H1 (cell line): ENCODE data around the gene ZNF639. TPM values are rescaled to one million over a fixed set of nuclear protein-coding genes. Genes with fewer than 3 reads are reported as not detected.

Source experiments
- CTCF ChIA-PET: fragments of 300-600 bp; sonication (Branson Sonifier 250); formaldehyde crosslinking; loops from one replicate; lab custom pipeline; 2021; ENCODE audit not compliant: partially characterized antibody; lab: Charles Lee
- POLR2A ChIA-PET: fragments of 300-600 bp; sonication (Branson Sonifier 250); formaldehyde crosslinking; loops from one replicate; lab custom pipeline; 2021; ENCODE audit warnings: inconsistent platforms; ENCODE audit not compliant: partially characterized antibody; lab: Charles Lee
- DNase-seq, 2 experiments: peaks; one replicate each; pipeline versions ENCODE4 v3.0.0 to v3.0.0-alpha.2; 2010 to 2022; ENCODE audit warnings: low spot score in 2 of 2, low read depth in 1 of 2, mixed read lengths in 1 of 2
- FAIRE-seq: peaks from 2 replicates; lab custom pipeline; 2011; peaks lifted over from hg19 to GRCh38; lab: Jason Lieb, UNC
- H2AFZ ChIP-seq: 2 replicates; pipeline ENCODE4 v1.8.1; 2012; ENCODE audit warnings: low read length, inconsistent platforms
- H2AK5ac ChIP-seq: 2 replicates; pipeline ENCODE4 v1.6.1; 2013; ENCODE audit warnings: low read depth, low read length
- H2BK120ac ChIP-seq: replicated peaks from 2 replicates; pipeline ENCODE3; 2013; ENCODE audit warnings: low read depth, low read length, inconsistent platforms
- H2BK12ac ChIP-seq: 2 replicates; pipeline ENCODE4 v1.6.1; 2013; ENCODE audit warnings: low read depth, low read length
- H2BK15ac ChIP-seq: 2 replicates; pipeline ENCODE4 v1.6.1; 2013; ENCODE audit warnings: low read length
- H2BK20ac ChIP-seq: 2 replicates; pipeline ENCODE4 v1.6.1; 2013; ENCODE audit warnings: low read length
- H2BK5ac ChIP-seq: 2 replicates; pipeline ENCODE4 v1.6.1; 2013; ENCODE audit warnings: low read depth, low read length
- H3K14ac ChIP-seq: 2 replicates; pipeline ENCODE4 v1.6.1; 2013; ENCODE audit warnings: inconsistent platforms; ENCODE audit not compliant: insufficient read length
- H3K18ac ChIP-seq: 2 replicates; pipeline ENCODE4 v1.6.1; 2013; ENCODE audit warnings: low read length; ENCODE audit errors: extremely low read depth
- H3K23ac ChIP-seq: 2 replicates; pipeline ENCODE4 v1.6.1; 2013; ENCODE audit warnings: inconsistent platforms; ENCODE audit not compliant: insufficient read length
- H3K23me2 ChIP-seq: 2 replicates; pipeline ENCODE4 v1.6.1; 2013; ENCODE audit warnings: low read depth, low read length
- H3K27ac ChIP-seq: 2 replicates; pipeline ENCODE4 v1.6.1; 2011; ENCODE audit warnings: low read depth, low read length, inconsistent platforms
- H3K27me3 ChIP-seq, 4 experiments: replicated peaks in 1 of 4; 1 replicate in 1 of 4; 2 replicates in 3 of 4; pipeline versions ENCODE4 v1.6.1 to v1.8.1; 2011 to 2013; ENCODE audit warnings: low read length in 3 of 4, mild to moderate bottlenecking in 3 of 4, inconsistent platforms in 2 of 4, mixed read lengths in 2 of 4, moderate library complexity in 1 of 4; ENCODE audit not compliant: control insufficient read depth in 3 of 4, insufficient read depth in 3 of 4; ENCODE audit errors: extremely low read depth in 1 of 4
- H3K36me3 ChIP-seq, 4 experiments: 2 replicates each; pipeline versions ENCODE4 v1.6.1 to v1.8.1; 2011 to 2013; ENCODE audit warnings: mild to moderate bottlenecking in 4 of 4, low read length in 3 of 4, moderate library complexity in 2 of 4, control low read depth in 1 of 4, inconsistent platforms in 1 of 4; ENCODE audit not compliant: insufficient read depth in 4 of 4, control insufficient read depth in 2 of 4
- H3K4ac ChIP-seq: replicated peaks from 2 replicates; pipeline ENCODE3; 2013; ENCODE audit warnings: low read length, low read depth, mixed read lengths, inconsistent platforms; ENCODE audit not compliant: insufficient read length
- H3K4me1 ChIP-seq, 4 experiments: replicated peaks in 1 of 4; 1 replicate in 1 of 4; 2 replicates in 3 of 4; pipeline versions ENCODE4 v1.6.1 to v1.8.1; 2011 to 2013; ENCODE audit warnings: low read length in 3 of 4, inconsistent platforms in 2 of 4, mixed read lengths in 1 of 4; ENCODE audit not compliant: insufficient read depth in 4 of 4, control insufficient read depth in 3 of 4
- H3K4me2 ChIP-seq, 2 experiments: 2 replicates each; pipeline versions ENCODE4 v1.6.1 to v1.8.1; 2011 to 2013; ENCODE audit warnings: low read depth in 2 of 2, low read length in 2 of 2, control low read depth in 1 of 2, inconsistent platforms in 1 of 2, mild to moderate bottlenecking in 1 of 2; ENCODE audit not compliant: insufficient read depth in 1 of 2
- H3K4me3 ChIP-seq, 4 experiments: fragments of 200-600, 300-600 bp in 1 of 4; sonication (generic), shearing (Covaris generic), sonication (Bioruptor Twin) in 1 of 4; 2 replicates each; pipeline versions ENCODE4 v1.5.1 to v1.8.1; 2011 to 2016; ENCODE audit warnings: low read length in 4 of 4, low read depth in 3 of 4, control low read depth in 2 of 4, inconsistent platforms in 2 of 4, mild to moderate bottlenecking in 2 of 4, mixed read lengths in 1 of 4, moderate library complexity in 1 of 4; ENCODE audit not compliant: insufficient read depth in 2 of 4; ENCODE audit errors: extremely low read depth in 1 of 4
- H3K56ac ChIP-seq: replicated peaks from 2 replicates; pipeline ENCODE3; 2013; ENCODE audit warnings: low read depth, mild to moderate bottlenecking, mixed read lengths, low read length, inconsistent platforms; ENCODE audit not compliant: insufficient read length
- H3K79me1 ChIP-seq: 2 replicates; pipeline ENCODE4 v1.6.1; 2013; ENCODE audit warnings: low read depth, low read length, control low read depth
- H3K79me2 ChIP-seq, 2 experiments: 2 replicates each; pipeline versions ENCODE4 v1.6.1 to v1.8.1; 2012 to 2013; ENCODE audit warnings: low read length in 2 of 2, mild to moderate bottlenecking in 2 of 2, inconsistent platforms in 1 of 2; ENCODE audit not compliant: insufficient read depth in 2 of 2, control insufficient read depth in 1 of 2
- H3K9ac ChIP-seq, 4 experiments: replicated peaks in 1 of 4; 1 replicate in 1 of 4; 2 replicates in 3 of 4; pipeline versions ENCODE4 v1.6.1 to v1.8.1; 2011 to 2013; ENCODE audit warnings: low read depth in 3 of 4, low read length in 3 of 4, control low read depth in 2 of 4, mild to moderate bottlenecking in 2 of 4, moderate library complexity in 2 of 4, inconsistent platforms in 1 of 4; ENCODE audit errors: extremely low read depth in 1 of 4
- H3K9me3 ChIP-seq, 2 experiments: 2 replicates each; pipeline versions ENCODE4 v1.6.1 to v1.8.1; 2012 to 2013; ENCODE audit warnings: mild to moderate bottlenecking in 2 of 2, moderate library complexity in 2 of 2, control low read depth in 1 of 2, inconsistent platforms in 1 of 2, low read depth in 1 of 2, low read length in 1 of 2, mixed read lengths in 1 of 2; ENCODE audit not compliant: insufficient read depth in 2 of 2
- H4K20me1 ChIP-seq, 2 experiments: replicated peaks in 1 of 2; 2 replicates each; pipeline versions ENCODE3 to v1.8.1; 2011 to 2013; ENCODE audit warnings: inconsistent platforms in 2 of 2, low read length in 2 of 2, mild to moderate bottlenecking in 1 of 2; ENCODE audit not compliant: insufficient read depth in 2 of 2, control insufficient read depth in 1 of 2
- H4K5ac ChIP-seq: 2 replicates; pipeline ENCODE4 v1.6.1; 2013; ENCODE audit warnings: low read length, low read depth, mixed read lengths, inconsistent platforms; ENCODE audit not compliant: insufficient read length
- H4K8ac ChIP-seq: 2 replicates; pipeline ENCODE4 v1.8.0; 2013; ENCODE audit warnings: mild to moderate bottlenecking, moderate library complexity, low read length, inconsistent platforms; ENCODE audit not compliant: insufficient read depth; ENCODE audit errors: extremely low read depth
- H4K91ac ChIP-seq: replicated peaks from 2 replicates; pipeline ENCODE3; 2013; ENCODE audit warnings: low read length, mixed read lengths, inconsistent platforms; ENCODE audit not compliant: insufficient read length
- CHD2 ChIP-seq: IDR thresholded peaks from 2 replicates; pipeline ENCODE4 v1.6.1; 2012; ENCODE audit warnings: low read length, improper control_type of control experiment
- EGR1 ChIP-seq: IDR thresholded peaks from 2 replicates; pipeline ENCODE4 v1.6.1; 2011; ENCODE audit warnings: low read depth, low read length, borderline replicate concordance
- KDM1A ChIP-seq: fragments of 200-600, 300-600 bp; sonication (generic); IDR thresholded peaks from 2 replicates; pipeline ENCODE4 v1.7.1; 2016; ENCODE audit warnings: mild to moderate bottlenecking, low read length, borderline replicate concordance
- POLR2A ChIP-seq, 2 experiments: IDR thresholded peaks; 1 replicate in 1 of 2; 2 replicates in 1 of 2; pipeline ENCODE4 v1.6.1; 2011; ENCODE audit warnings: low read depth in 2 of 2, low read length in 2 of 2, mild to moderate bottlenecking in 2 of 2; ENCODE audit errors: control extremely low read depth in 1 of 2
- TAF7 ChIP-seq: optimal IDR thresholded peaks from 2 replicates; pipeline ENCODE3; 2011; ENCODE audit warnings: low read depth, mild to moderate bottlenecking, inconsistent platforms, low read length, moderate library complexity, borderline replicate concordance
- WGBS, 2 experiments: shearing (Covaris generic) in 1 of 2; methylation state at CpG; one replicate each; pipeline versions ENCODE4 v1.1.6 to v1.1.7; 2013 to 2015; ENCODE audit warnings: low lambda C conversion rate in 2 of 2, mixed read lengths in 2 of 2, inconsistent platforms in 1 of 2, low coverage in 1 of 2, missing lambda C conversion rate in 1 of 2; ENCODE audit not compliant: insufficient replicate concordance in 2 of 2, insufficient coverage in 1 of 2, insufficient read length in 1 of 2; ENCODE audit errors: extremely low coverage in 1 of 2, missing lambda C conversion rate in 1 of 2; 5-methylcytosine and 5-hydroxymethylcytosine counted together
- long read RNA-seq, 2 experiments: library from RNA in 1 of 2; library from capped mRNA in 1 of 2; stranded (forward); transcript quantifications; one replicate each; pipeline ENCODE4 v2.0.0, GENCODE V29; 2021; ENCODE audit warnings: inconsistent platforms in 1 of 2
- polyA minus RNA-seq, 3 experiments: library from RNA; depleted of rRNA, polyadenylated mRNA; stranded (reverse); fragments of >200 nt; gene quantifications; 1 replicate in 2 of 3; 2 replicates in 1 of 3; pipeline ENCODE4 v1.2.3, GENCODE V29; 2011
- polyA plus RNA-seq, 7 experiments: library from polyadenylated mRNA; depleted of rRNA in 3 of 7; stranded (reverse) in 5 of 7; unstranded in 2 of 7; fragments of >200 nt in 5 of 7; fragments of 200-250 nt in 2 of 7; gene quantifications; 1 replicate in 5 of 7; 2 replicates in 1 of 7; 4 replicates in 1 of 7; pipeline versions ENCODE4 v1.2.1 to v1.2.3, GENCODE V29; 2011 to 2013; ENCODE audit warnings: missing spikeins in 2 of 7, mixed read lengths in 2 of 7
- total RNA-seq: library from RNA; stranded (reverse); fragmentation: NEBNext Ultra II Directional; extraction: Animal tissue kit (Norgen Biotek cat#: 25700); gene quantifications from 2 replicates; pipeline ENCODE4 v1.2.1, GENCODE V29; 2021

Gene ZNF639, protein sequence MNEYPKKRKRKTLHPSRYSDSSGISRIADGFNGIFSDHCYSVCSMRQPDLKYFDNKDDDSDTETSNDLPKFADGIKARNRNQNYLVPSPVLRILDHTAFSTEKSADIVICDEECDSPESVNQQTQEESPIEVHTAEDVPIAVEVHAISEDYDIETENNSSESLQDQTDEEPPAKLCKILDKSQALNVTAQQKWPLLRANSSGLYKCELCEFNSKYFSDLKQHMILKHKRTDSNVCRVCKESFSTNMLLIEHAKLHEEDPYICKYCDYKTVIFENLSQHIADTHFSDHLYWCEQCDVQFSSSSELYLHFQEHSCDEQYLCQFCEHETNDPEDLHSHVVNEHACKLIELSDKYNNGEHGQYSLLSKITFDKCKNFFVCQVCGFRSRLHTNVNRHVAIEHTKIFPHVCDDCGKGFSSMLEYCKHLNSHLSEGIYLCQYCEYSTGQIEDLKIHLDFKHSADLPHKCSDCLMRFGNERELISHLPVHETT
- total RNA-seq (41.4 and 43.0 TPM in 2 replicates), polyA plus RNA-seq (2011; rRNA removed) (8.1 and 9.1 TPM in 2 replicates), polyA minus RNA-seq (2011; rRNA and poly(A)+ RNA removed) (11.7 and 19.4 TPM in 2 replicates)
- 11.8 TPM for polyA plus RNA-seq (2011; cell fraction: cytosol; rRNA removed)
- 5.7 TPM for polyA plus RNA-seq (2011; cell fraction: nucleus; rRNA removed)
- polyA plus RNA-seq (2012, experiment 1 of 2), result 18.4 to 29.8 TPM (median 22.9 TPM) in 4 replicates
- 4.6 TPM for polyA plus RNA-seq (2012, experiment 2 of 2)
- 27.8 TPM for polyA plus RNA-seq (2013, experiment 1 of 2)
- 28.6 TPM for polyA plus RNA-seq (2013, experiment 2 of 2)
- 10.8 TPM for polyA minus RNA-seq (2011; cell fraction: cytosol; rRNA and poly(A)+ RNA removed)
- 11.3 TPM for polyA minus RNA-seq (2011; cell fraction: nucleus; rRNA and poly(A)+ RNA removed)
- long read RNA-seq, experiment 1, transcript ZNF639-207 (7 exons, 1,228 nt), result minor isoform, 5 of 34 reads
- long read RNA-seq, experiment 1, transcript ZNF639-209 (6 exons, 2,033 nt), result major isoform, 6 of 34 reads
- long read RNA-seq, experiment 1, partial matches to known transcripts, result 3 of 34 reads
- long read RNA-seq, experiment 1, other reads (novel, unspliced or antisense), result 19 of 34 reads
- long read RNA-seq, experiment 2, partial matches to known transcripts, result 0 of 2 reads
- long read RNA-seq, experiment 2, other reads (novel, unspliced or antisense), result 0 of 2 reads

DNA sequence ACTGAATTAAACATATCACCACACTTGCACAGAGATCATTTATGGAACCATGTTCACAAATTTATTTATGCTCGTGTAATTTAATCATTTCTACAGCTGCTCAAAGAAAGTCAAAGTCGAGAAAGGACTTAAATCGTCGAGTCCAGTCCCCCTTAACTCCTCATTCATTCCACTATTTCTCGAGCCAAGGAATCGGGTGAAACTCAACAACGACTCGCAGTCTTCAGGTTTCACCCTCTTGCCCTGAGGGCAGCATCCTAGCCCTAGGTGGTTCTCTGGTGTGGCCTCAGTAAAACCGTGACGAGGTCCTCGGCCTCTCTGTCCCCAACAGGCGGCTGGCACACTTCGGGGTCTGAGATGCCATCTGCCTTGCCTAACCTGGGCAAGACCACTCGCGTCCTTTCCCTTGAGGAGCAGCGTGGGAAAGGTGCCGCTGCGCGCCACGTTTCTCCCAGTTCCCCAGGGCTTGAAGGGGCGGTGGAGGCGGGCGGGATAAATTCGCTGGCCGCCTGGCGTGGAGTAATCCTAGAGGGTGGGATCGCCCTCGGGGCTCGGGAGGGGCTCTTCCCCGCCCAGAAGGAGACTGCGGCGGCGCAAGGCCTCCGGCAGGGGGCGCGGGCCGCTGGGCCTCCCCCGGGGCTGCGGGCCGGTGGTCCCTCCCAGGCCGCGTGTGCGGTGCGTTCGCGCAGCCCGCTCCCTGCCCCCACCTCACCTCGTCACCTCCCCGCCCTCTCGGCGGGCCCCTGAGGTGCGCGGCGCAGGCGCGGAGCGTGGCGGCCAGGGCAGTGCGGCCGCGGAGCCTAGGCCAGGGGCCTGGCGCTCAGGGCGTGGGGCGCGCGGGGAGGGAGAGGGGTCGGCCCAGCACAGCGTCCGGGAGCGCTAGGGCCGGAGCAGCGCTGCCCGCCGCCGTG is at the start of gene ZNF639:
Gene ZNF639 (plus strand): TSS at position 746 of the 911 bp plus-strand sequence. CDS start 5,263 bp downstream, outside the sequence.
- DNase-seq (peak; percentile 77 to 90), FAIRE-seq (no peak)
- H3K9ac ChIP-seq, result peak within 1 kb of the TSS; percentile 81 to 89 (median 88)
- H3K23ac ChIP-seq, result no peak within 1 kb of the TSS
- H3K9me3 ChIP-seq, result no peaks in the 10 kb centered on the region
- H4K8ac ChIP-seq, result peak within 1 kb of the TSS; percentile 95
- H3K18ac ChIP-seq, result peak within 1 kb of the TSS; percentile 98
- peak within 1 kb of the TSS; percentile 64; the same call in 1 of the 2 replicates for H2BK12ac ChIP-seq
- 8% methylated on average over 26 of the region's 75 CpGs; no CpG with 5 or more reads in 1 of the 2 experiments for WGBS, 2 experiments
- peak within 1 kb of the TSS; percentile 64; the same call in 1 of the 2 replicates for H2BK5ac ChIP-seq
- H2AFZ ChIP-seq, result peak within 1 kb of the TSS; percentile 97
- H2BK15ac ChIP-seq, result 0 out of 2 replicates have a peak within 1 kb of the TSS, but pooled peaks have one; percentile 72
- H3K14ac ChIP-seq, result no peak within 1 kb of the TSS
- peak within 1 kb of the TSS; percentile 58 for H4K91ac ChIP-seq
- H3K79me2 ChIP-seq, result peaks cover 9 to 39% of the 10 kb centered on the region in 2 experiments
- peaks cover 0 to 11% (median 0%) of the 10 kb centered on the region in 4 experiments; a peak in 2 of 8 replicates for H3K36me3 ChIP-seq
- H3K56ac ChIP-seq, result peak within 1 kb of the TSS; percentile 60
- H3K4ac ChIP-seq, result no peak within 1 kb of the TSS
- peak within 1 kb of the TSS; percentile 81 for H3K27ac ChIP-seq
- no peak within 1 kb of the TSS for H2BK120ac ChIP-seq
- H3K4me1 ChIP-seq, result peaks cover 0 to 6% (median 3%) of the 10 kb centered on the region in 4 experiments; a peak in 4 of 7 replicates
- CTCF ChIA-PET, result interaction anchor here (0.9 to 9.6 kb wide), 43 partner anchors 8 to 886 kb away, joined by 3 to 81 read pairs (median 5); partner anchors contain the start of genes PIK3CA and ZMAT3
- H3K23me2 ChIP-seq, result peaks cover 4% of the 10 kb centered on the region; the same call in 1 of the 2 replicates
- peak within 1 kb of the TSS; percentile 67 for H4K5ac ChIP-seq
- H3K4me2 ChIP-seq, result peak within 1 kb of the TSS; percentile 72 to 98
- H3K4me3 ChIP-seq, result peak within 1 kb of the TSS; percentile 65 to 90 (median 72)
- POLR2A ChIA-PET, result interaction anchor here (1.0 to 2.4 kb wide), 6 partner anchors 8 to 330 kb away, joined by 3 to 9 read pairs (median 5); partner anchors contain the start of genes GNB4, MFN1 and USP13
- no peaks in the 10 kb centered on the region for H3K79me1 ChIP-seq
- peaks cover 1 to 2% of the 10 kb centered on the region in 2 experiments for H4K20me1 ChIP-seq
- H2AK5ac ChIP-seq, result no peak within 1 kb of the TSS
- no peaks in the 10 kb centered on the region for H3K27me3 ChIP-seq
- H2BK20ac ChIP-seq, result no peak within 1 kb of the TSS
- TF ChIP-seq POLR2A (IDR thresholded peaks at IDR 0.05; ENCODE audit: control extremely low read depth in 1 of 2, low read depth in 2 of 2, low read length in 2 of 2), result peak; percentile 68 to 79
- peak; percentile 25 for TF ChIP-seq TAF7
- TF ChIP-seq CHD2, result 0 out of 2 replicates have a peak, but pooled peaks have one; percentile 32
- TF ChIP-seq KDM1A, result no peak
- peak; percentile 49; the same call in 1 of the 2 replicates for TF ChIP-seq EGR1
